GM19324 (cell line): ENCODE results near the gene ZFHX3.
"Not testable (repeated sequence)": the region's sequence is repeated elsewhere in the genome, so short reads cannot be mapped to it uniquely, and the experiment has no call there.

Experiments used
- ATAC-seq: cut with Tn5 transposase; IDR thresholded peaks from one replicate; pipeline ENCODE4 v1.9.1; 2021; ENCODE audit warnings: mild to moderate bottlenecking, moderate library complexity; ENCODE audit not compliant: unreplicated experiment, low FRiP score

ZFHX3 gene

DNA sequence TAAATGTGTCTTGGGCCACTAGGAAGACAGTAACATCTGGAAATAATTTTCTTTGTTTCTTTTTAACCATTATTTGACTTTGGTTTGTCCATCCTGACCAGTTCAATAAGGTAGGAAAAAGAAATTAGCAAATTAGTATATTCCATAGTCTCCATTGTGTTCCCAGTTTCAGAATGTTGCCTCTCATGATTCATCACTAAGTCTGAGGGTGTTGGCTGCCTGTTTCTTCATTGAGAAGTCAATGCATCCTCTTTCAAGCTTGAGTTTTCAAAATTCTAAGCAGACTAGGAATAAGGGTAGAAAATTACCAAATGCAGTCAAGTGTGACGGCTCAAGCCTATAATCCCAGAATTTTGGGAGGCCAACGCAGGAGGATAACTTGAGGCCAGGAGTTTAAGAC is 41.9 kb downstream of the ZFHX3 start:
- no peak for ATAC-seq

DNA sequence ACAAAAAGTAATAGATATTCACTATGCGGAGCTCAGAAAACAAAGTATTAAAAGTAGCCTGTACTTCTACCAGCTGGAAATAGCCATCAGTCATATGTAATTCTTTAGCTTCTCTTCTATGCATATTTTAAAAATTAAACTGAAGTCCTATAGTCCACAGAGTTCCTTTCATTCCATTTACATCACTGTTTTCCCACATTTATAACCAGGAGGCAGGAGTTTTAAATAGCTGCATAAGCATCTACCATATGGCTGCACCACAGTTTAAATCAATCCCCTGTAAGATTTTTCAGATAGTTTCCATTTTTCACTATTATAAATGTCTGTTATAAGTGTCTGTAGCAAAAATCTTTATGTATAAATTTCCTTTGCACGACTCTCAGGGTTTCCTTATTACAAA is 45.1 kb downstream of the ZFHX3 start:
- no peak for ATAC-seq

GRCh38 chr16:73000907-73001521 is 46.9 kb downstream of the ZFHX3 start:
- no peak for ATAC-seq

GRCh38 chr16:73000020-73000906 is 47.7 kb downstream of the ZFHX3 start:
- no peak for ATAC-seq

DNA sequence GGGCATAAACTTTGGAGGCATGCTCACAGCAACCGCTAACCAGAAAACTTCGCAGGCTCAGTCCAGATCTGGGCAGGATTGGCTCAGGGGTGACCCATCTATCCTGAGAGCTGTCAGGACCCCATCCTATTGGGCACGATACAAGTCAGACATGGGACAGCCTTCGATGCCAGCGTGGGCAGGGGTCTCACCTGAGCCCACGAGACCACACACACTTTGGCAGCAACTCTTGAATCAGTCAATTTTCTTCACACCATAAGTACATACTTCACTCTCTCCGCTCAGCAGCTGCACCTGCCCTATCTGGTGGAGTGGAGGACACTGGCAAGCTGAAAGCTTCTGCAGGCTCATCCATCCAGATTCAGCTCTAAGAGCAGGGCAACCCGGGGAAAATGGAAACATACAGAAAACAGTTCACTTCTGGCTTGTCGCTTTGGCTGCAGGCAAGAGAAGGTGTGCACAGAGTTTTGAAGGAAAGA is 48.3 kb downstream of the ZFHX3 start:
- ATAC-seq: no peak

DNA sequence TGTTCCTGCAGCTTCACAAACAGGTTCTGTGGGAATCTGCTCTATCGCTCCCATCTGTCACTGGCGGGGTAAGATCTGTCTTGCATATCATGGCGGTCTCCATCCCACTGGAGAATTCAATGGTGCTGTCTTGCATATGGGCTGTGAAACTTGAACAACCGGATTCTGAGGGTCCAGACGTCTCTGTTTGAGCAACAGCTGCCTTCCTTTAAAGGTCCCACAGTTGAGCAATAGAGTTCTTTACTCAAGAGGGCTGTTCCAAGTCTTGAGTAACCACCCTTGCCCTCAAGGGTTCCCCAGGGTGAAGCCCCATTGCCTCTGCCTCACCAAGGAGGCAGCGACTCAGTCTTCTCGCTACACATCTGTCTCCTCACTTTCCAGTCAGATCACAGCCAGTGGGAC is 50.8 kb downstream of the ZFHX3 start:
- no peak for ATAC-seq

GRCh38 chr16:72996291-72997062 is 51.5 kb downstream of the ZFHX3 start:
- ATAC-seq: no peak

DNA sequence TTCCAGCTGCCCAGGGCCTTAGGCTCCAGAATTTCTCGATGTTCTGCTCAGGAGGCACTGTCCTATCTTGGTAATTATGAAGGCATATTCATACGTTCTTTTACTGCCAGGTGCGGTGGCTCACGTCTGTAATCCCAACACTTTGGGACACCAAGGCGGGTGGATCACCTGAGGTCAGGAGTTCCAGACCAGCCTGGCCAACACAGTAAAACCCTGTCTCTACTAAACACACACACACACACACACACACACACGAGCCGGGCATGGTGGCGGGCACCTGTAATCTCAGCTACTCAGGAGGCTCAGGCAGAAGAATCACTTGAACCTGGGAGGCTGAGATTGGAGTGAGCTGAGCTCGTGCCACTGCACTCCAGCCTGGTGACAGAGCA is 52.1 kb downstream of the ZFHX3 start:
- ATAC-seq: not testable (repeated sequence)

DNA sequence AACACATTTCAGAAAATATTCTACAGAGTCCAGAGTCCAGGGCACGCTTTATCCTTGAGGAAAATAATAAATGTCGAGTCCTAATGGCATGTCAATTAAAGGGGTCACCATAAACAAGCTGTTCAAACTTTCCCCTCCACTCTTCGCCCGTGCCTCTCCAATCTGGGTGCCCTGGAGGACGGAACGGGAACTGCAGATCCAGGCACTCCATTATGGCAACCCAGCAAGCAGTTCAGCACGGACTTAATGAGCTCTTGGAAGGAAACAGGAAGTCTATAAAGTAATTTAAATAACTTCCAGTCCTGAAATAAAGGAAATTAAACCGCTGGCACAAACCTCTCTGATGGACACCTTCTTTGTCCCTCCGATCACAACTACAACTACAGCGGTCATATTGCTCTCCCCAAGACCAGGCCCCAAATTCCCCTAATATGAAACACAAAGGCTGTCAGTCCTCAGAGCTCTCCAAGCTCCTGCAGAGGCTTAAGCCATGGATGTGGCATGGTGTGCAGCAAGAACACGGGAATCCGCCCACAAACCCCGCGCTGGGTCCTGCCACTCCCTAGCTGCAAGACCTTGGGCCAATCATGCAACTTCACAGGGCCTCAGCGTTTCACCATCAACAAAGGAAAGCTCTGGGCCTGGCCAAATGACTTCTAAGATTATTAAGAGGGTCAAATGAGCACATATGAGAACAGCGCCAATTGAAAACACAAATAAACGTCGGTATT is 52.6 kb downstream of the ZFHX3 start:
- ATAC-seq: no peak

- ATAC-seq: no peak
Observed at GRCh38 chr16:72992142-72992601, 55.8 kb downstream of the ZFHX3 start.

DNA sequence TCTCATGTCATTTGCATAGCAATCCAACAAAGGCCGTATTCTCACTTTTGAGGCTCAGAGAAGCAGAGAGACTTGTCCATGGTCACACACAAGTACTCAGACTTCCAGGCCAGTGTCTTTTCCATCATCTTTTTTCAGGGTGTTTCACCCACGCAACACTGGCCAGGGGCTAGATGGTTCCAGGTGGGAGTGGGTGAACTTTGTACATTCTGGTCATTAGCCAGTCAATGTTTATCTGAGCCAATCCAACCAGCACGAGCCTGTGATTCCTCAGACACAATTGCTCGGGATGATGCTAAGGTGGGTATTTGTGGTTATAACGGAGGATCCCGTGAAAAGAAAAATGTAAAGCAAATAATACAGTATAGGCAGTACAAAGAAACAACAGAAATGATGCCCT is 56.3 kb downstream of the ZFHX3 start:
- ATAC-seq: no peak

DNA sequence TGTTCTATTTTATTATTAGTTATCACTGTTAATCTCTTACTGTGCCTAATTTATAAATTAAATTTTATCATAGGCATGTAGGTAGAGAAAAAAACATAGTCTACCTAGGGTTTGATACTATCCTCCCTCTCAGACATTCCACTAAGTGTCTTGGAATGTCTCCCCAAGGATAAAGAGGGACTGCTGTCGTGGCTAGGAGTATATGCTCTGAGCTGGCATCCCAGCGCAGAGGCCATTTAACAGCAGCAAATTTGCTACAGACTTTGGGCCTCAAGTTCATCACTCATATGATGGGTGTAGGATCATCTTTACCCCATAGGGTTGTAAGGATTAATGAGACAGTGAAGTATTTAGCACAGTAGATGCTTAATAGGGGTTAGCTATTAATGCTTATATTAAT is 56.7 kb downstream of the ZFHX3 start:
- ATAC-seq: no peak

DNA sequence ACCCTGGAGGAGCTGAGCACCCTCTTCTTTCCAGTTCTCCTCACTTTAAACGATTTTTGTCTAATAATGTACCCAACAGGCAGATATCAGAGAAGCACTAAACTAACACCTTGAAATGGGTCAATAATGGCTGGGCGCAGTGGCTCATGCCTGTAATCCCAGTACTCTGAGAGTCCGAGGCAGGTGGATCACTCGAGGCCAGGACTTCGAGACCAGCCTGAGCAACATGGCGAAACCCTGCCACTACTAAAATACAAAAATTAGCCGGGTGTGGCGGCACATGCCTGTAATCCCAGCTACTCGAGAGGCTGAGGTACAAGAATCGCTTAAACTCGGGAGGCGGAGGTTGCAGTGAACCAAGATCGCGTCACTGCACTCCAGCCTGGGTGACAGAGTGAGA is 57.4 kb downstream of the ZFHX3 start:
- ATAC-seq: no peak

DNA sequence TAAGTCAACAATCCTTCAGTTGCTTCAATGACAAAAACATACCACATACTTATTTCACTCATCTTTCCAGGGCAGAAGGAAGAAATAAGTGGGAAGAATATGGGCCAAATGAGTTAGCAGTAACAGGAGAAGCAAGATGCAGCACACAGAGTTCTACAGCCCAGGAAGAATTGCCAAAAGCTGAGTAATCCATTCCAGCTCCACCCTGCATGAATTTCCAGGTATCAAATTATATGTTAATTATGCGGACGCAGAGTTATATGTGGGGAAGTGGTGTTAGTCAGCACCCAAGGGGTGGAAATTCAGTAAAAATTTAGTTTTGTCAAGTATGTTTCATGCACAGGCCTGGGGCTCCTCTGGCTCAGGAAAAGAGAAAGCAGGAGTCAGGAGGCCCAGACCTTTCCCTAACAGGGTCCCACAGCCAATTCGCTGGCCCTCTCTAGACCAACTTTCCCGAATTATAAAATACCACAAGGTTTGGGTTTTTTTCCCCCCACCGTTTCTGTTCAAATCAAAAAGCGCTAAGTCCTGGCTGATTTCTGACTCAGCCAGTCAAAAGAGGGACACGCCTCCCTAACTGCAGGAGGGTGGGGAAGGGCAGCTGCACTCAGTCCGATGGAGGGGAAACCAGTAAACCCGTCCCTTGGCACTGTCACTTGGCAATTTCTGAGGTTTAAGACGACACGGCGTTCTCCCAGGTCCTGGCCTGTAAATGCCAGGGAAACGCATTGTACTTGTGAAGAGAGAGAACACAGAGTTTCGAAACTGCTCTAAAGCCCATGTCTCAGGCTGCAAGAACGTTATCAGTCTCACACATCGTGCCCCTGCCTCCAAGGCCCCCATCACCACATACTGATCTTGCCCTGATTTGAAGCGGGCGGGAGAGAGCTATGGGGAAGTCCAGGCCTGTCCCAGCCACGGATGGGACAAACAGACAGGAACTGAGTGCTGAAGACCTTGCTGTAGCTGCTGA is 58.1 kb downstream of the ZFHX3 start:
- no peak for ATAC-seq

- ATAC-seq: not testable (repeated sequence)
Observed at GRCh38 chr16:72989203-72989578, 58.7 kb downstream of the ZFHX3 start.

DNA sequence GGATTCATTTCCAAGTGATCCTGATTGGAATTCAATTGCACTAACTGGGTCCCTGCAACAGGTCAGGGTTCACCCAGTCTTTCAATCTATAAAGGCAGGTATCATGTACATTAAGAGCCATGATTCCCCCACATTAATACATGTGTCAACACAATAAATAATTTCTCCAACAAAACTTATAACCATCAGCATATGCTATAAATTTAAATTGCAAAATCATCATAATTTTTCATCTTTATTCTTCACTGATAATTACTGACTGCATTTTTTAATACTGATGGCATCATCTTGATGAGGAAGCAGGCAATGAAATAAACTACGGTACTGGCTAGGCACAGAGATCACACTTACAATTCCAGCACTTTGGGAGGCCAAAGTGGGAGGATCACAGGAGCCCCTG is 59.4 kb downstream of the ZFHX3 start:
- no peak for ATAC-seq

DNA sequence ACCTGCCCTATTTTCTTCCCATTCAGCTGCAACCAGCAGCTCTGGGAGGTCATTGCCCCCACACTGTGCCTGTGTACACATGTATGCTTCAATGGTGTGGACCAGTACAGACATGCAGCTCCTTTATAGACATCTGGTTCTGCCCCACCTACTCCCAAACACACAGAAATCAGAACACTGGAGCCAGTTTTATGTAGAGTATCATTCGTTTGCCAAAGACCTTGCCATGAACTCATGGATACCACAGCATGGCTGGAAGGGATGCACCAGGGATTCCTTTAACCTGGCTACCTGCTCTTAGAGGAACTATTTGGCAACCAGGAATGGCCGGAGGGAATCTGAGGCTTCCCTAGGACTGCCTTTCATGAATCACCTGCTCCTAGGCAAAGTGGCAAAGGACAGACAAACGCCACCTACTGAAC is 60.4 kb downstream of the ZFHX3 start:
- ATAC-seq: no peak

DNA sequence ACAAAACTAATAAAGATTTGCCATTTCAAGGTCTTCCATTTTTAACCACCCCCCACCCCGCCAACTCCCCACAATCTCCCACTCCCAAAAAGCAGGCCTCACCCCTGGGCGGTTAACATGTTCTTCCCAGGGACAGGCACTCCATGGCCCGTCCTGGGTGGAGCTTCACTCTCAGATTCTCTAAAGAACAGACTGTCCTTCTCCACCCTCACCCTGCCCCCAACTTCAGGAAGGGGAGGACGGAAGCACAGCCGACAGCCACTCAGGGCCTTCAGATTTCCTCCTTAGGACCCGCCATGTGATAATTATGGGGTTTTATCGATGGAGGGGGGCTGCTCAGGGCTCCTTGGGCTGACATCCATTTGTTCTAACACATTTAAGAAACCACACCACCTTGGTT is 61.9 kb downstream of the ZFHX3 start:
- ATAC-seq: no peak
